NCI-H510A treated with DMSO at 0.1 percent for 48 hours (cell line): ENCODE measurements around the gene SERPINB4.
"Not testable (repeated sequence)": the region's sequence is repeated elsewhere in the genome, so short reads cannot be mapped to it uniquely, and the experiment has no call there.

Experiments
- DNase-seq: peaks from one replicate; lab custom pipeline; 2025; lab: John Stamatoyannopoulos, UW

Gene SERPINB4

GRCh38 chr18:63644142-63644541, at the start of gene SERPINB4:
Gene SERPINB4, minus strand, starts transcription at chr18:63644256. Its CDS starts 679 bp downstream, at chr18:63643577.
- DNase-seq, result not testable (repeated sequence)

- no peak for DNase-seq
These were observed 45.0 kb upstream of the SERPINB4 start for GRCh38 chr18:63689064-63689463.

GRCh38 chr18:63686871-63687270, 42.8 kb upstream of the SERPINB4 start:
- no peak for DNase-seq

GRCh38 chr18:63684718-63685117, 40.7 kb upstream of the SERPINB4 start:
- DNase-seq, result no peak

- DNase-seq, result no peak
These were observed 39.8 kb upstream of the SERPINB4 start for GRCh38 chr18:63683890-63684289.

GRCh38 chr18:63683152-63683551, 39.1 kb upstream of the SERPINB4 start:
- no peak for DNase-seq

- DNase-seq, result peak; percentile 81
These were observed 37.6 kb upstream of the SERPINB4 start for GRCh38 chr18:63681449-63682340.

- DNase-seq, result no peak
These were observed 36.0 kb upstream of the SERPINB4 start for GRCh38 chr18:63679820-63680606.

GRCh38 chr18:63677500-63678225, 33.6 kb upstream of the SERPINB4 start:
- no peak for DNase-seq

GRCh38 chr18:63676526-63677323, 32.7 kb upstream of the SERPINB4 start:
- peak; percentile 75 for DNase-seq

- DNase-seq, result no peak
These were observed 20.5 kb upstream of the SERPINB4 start for GRCh38 chr18:63664571-63664970.

- DNase-seq, result not testable (repeated sequence)
These were observed 17.7 kb upstream of the SERPINB4 start, which contains the start of gene SERPINB3 for GRCh38 chr18:63661750-63662149. Gene SERPINB3, minus strand, starts transcription at chr18:63661893. Its CDS starts 677 bp downstream, at chr18:63661216.

GRCh38 chr18:63658920-63659319, 14.9 kb upstream of the SERPINB4 start:
- DNase-seq, result not testable (repeated sequence)

- not testable (repeated sequence) for DNase-seq
These were observed 6.2 kb upstream of the SERPINB4 start for GRCh38 chr18:63650271-63650670.

- DNase-seq, result no peak
These were observed 4.2 kb upstream of the SERPINB4 start for GRCh38 chr18:63648241-63648640.

GRCh38 chr18:63646936-63647335, 2.9 kb upstream of the SERPINB4 start:
- DNase-seq, result no peak

GRCh38 chr18:63644694-63645093, 638 bp upstream of the SERPINB4 start:
- not testable (repeated sequence) for DNase-seq

- not testable (repeated sequence) for DNase-seq
These were observed 1.2 kb downstream of the SERPINB4 start for GRCh38 chr18:63642668-63643356.

GRCh38 chr18:63641157-63641680, 2.8 kb downstream of the SERPINB4 start:
- not testable (repeated sequence) for DNase-seq

GRCh38 chr18:63637703-63638102, 6.4 kb downstream of the SERPINB4 start:
- no peak for DNase-seq
